ENCODE results near the gene EXOC2.

- peak; percentile 40; the same call in 1 of the 2 replicates for TF ChIP-seq CTCF (IDR thresholded peaks at IDR 0.05)
- no peak for TF ChIP-seq SIN3A (IDR thresholded peaks at IDR 0.05; ENCODE audit: borderline replicate concordance, insufficient read depth, low read depth, low read length)
Observed at GRCh38 chr6:624979-625378, 68.0 kb downstream of the EXOC2 start.

Data from Panc1 (cell line).